Left kidney (tissue), 2 donors: Measurements from ENCODE around the gene UFM1. TPM values are rescaled to one million over a fixed set of nuclear protein-coding genes. Genes with fewer than 3 reads are reported as not detected.
"Not testable (repeated sequence)": the region's sequence is repeated elsewhere in the genome, so short reads cannot be mapped to it uniquely, and the experiment has no call there.

Source experiments
- DNase-seq: peaks from one replicate; pipeline ENCODE4 v3.0.0-alpha.2; 2013
- polyA plus RNA-seq: library from polyadenylated mRNA; unstranded; fragments of 120-200 nt; gene quantifications from one replicate; pipeline ENCODE4 v1.2.1, GENCODE V29; 2013; ENCODE audit not compliant: insufficient read length

The UFM1 gene
- polyA plus RNA-seq, 1 donor = 107 TPM

DNA sequence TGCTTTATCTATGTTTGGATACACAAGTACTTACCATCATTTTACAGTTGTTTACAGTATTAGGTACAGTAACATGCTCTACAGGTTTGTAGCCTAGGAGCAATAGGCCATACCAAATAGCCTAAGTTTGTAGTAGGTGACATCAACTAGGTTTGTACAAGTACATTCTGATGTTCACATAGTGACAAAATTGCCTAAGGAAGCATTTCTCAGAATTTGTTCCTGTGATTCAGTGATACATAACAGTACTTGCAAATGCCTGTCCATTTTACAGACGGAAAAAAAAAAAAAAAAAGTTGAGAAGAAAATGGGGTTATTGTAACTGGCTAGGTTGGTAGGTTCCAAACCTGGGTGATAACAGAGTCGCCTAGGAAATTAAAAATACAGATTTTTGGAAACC lies 13.6 kb downstream of the UFM1 start:
- no peak for DNase-seq

DNA sequence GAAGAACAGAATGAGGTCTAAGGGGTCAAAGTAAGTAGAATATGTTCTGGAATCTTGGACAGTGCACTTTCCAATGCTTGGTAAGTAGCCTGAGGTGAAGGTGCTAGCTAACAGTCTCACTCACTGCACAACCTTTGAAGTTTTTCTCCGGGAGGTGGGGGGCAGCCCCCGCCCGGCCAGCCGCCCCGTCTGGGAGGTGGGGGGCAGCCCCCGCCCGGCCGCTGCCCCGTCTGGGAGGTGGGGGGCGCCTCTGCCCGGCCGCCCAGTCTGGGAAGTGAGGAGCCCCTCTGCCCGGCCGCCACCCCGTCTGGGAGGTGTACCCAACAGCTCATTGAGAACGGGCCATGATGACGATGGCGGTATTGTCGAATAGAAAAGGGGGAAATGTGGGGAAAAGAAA lies 14.1 kb downstream of the UFM1 start:
- not testable (repeated sequence) for DNase-seq

DNA sequence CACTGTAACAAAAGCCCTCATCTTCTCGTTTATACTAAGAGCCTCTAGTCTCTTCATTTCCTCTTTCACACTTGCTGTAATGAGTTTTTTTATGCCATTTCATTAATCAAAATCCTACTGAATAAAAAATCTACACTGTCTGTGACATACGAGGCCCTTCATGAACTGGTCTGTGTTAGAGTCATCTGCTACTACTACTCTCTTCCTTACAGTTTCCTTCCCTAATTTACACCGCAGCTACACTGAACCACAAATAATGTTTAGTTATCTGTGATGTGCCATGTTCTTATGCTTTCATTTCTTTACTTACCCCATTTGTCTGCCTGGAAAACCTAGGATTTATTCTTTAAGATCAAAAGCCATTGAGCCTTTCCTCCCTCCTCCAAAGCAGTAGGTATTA lies 16.0 kb downstream of the UFM1 start:
- no peak for DNase-seq

DNA sequence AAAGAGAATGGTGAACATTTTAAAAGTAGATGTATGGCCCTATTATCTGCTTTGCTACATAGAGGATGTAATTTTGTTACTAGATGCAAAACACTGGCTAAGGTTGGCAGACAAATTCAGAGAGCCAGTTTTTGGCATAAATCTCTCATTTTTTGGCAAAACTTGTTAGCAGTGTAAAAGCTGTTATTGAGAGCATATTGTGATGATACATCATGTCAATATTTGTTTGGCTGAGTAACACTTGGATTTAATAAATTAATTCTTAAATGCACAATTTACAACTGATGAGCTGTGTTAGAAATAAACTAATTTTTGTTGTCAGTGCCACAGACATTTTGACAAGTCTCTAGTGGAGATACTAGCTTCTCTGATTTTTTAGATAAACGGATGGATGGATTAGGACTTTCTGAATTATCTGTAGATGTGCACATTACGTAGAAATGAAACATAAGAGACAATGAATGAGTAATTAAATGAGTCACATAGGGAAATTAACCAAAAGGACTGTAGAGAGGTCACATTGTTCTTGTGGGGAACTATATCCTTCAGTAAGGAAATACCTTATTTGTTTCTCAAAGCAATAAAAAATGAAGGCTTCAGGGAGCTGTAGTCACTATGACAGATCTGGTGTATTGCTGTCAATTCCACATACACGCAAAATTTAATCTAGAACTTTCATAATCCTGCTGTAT lies 17.4 kb downstream of the UFM1 start:
- DNase-seq = no peak

DNA sequence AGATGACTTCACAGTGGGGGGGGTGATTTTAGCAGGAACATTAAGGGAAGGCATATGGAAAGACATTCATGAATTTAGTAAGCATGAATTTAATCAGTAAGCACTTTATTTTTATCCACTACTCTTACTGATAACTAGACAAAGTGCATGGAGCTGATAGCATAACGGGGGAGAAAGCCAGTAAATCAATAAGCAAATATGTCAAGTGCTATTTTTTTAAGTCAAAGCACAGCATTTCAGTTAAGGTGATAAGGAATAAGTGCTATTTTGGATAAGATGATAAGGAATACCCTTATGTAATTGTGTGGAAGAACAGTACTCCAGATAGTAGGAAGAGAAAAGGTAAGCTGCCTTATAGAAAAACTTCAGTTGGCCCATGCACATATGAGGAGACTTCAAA lies 19.4 kb downstream of the UFM1 start:
- no peak for DNase-seq

DNA sequence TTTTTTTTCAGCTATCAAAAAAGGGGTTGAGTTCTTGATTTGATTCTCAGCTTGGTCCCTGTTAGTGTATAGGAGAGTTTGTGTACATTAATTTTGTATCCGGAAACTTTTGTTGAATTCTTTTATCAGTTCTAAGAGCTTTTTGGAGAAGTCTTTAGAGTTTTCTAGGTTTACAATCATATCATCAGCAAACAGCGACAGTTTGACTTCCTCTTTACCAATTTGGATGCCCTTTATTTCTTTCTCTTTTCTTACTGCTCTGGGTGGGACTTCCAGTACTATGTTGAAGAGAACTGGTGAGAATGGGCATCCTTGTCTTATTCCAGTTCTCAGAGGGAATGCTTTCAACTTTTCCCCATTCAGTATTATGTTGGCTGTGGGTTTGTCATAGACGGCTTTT lies 20.4 kb downstream of the UFM1 start:
- DNase-seq = not testable (repeated sequence)

DNA sequence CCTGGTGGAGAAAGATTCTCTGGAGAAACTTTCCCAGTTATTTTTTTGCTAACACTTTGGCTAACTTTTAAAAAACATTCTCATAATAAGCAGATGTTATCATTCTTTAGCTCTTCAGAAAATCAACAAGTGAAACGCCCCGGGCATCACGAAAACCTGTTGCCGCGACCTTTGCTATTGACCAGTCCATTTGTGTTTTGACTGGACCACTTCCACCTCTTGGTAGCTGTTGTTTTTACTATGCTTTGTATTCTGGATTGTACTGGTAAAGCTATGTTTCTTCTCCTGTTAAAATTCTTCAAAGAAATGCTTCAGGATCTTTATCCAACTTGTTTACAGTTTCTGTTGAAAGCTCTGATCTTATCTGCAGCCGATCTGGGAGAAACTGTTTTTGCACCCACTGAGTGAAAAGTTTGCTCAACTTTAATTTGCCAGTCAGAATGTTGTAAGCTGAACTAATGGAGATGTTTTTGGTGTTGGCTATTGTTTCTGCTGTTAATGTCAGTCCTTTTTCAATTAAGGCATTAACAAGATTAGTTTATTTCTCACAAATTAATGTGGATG lies 23.3 kb downstream of the UFM1 start:
- DNase-seq = no peak

DNA sequence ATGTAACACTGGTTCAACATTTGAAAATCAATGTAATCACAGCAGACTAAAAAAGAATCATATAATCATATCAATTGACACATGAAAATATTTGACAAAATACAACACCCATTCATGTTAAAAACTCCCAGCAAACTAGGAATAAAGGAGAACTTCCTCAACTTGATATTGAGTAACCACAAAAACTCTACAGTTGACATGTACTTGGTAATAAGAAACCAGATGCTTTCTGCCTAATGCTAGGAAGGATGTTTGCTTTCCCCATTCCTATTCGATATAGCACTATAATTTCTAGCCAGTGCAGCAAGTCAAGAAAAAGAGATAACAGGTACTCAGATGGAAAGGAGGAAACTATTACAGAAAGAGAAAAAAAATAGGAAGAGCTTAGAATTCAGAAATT lies 26.9 kb downstream of the UFM1 start:
- no peak for DNase-seq

DNA sequence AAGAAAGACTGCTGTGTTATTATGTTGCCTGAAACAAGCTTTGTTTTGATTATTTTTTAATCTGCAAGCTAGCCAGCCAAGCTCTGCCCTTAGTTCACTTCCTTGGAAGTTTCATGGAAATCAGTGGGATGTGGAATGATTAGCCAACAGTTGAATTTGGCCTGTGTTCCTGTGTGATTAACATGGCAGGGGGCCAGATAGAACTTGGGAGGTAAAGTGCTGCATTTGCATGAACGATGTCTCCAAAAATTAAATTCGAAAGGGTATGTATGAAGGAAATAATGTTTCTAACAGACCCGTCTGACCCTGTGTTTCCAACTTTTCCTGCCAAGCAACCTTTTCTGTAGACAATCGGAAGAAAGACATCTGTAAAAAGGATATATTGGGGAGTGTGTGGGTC lies 32.2 kb downstream of the UFM1 start:
- DNase-seq = no peak

DNA sequence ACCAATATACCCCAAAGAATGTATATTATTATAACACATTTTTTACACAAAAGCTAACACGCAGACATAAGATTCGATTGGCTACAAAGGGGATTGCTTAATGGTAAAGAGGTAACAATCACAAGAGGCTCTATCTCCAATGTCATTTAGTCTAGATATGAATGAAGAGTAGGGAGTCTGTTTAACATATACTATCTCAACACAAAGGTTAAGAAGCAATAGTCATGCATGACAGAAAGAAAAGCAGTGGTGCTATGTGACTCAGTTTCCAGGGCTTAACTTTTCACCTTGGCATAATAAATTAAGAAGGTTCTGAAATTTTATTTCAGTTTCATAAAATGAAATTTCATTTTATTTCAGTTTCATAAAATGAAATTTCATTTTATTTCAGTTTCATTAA lies 33.3 kb downstream of the UFM1 start:
- no peak for DNase-seq

DNA sequence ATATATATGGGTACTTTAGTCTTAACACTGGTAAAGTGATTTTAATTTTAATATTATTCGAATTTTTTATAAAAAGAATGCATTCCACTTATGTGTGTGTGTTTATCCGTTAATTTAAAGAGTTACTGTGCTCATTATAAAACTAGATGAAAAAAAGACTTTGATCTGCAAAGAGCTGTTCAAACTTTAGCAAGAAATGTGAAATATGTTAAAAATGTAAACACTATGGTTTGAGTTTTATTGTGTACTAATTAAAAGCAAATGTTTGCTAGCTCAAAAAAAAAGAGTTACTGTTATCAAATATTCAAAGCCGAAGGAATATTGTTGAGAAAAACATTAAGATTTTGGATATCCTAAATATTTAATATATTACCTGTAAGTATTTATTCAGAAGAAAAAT lies 34.5 kb downstream of the UFM1 start:
- DNase-seq = no peak

DNA sequence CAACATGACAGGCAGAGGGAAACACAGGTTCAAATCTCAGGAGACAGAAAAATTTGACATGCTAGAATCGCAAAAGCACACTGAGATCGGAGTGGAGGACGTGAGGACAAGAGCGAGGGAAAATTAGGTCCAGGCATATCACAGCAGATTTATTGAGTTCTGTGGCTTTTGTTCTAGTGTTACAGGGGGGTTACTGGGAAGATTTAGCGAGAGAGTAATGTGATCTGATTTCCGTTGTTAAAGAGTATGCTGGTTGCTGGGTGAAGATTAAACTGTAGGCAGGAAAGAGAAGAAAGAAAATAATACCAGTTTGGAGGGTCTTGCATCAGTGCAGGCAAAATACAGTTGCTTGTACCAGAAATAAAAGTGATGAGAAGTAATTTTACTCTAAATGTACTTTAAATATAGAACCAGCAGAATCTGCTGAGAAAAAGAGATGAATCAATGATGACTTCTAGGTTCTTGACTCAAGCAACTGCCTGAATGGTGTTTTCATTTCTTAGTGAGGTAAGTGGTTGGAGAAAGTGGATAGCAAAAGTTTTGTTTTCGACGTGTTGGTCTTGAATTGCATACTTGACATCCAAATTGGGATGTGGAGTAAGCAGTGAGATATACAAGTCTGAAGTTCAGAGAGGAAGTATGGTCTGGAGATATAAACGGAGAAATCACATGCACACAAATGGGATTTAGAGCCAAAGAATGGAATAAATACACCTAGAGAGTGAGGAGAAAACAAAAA lies 35.7 kb downstream of the UFM1 start:
- DNase-seq = peak; percentile 77

DNA sequence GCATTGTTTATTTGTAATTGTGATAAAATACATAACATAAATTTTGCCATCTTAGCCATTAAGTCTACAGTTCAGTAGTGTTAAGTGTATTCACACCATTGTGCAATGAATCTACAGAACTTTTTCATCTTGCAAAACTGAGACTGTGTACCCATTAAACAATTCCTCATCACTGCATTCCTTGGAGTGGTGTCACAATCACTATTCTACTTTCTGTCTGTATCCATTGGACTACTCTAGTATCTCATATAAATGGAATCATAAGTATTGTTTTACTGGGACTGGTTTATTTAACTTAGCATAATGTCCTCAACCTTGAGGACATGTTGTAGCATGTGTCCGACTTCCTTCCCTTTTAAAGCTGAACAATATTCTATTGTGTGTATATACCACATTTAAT lies 36.8 kb downstream of the UFM1 start:
- DNase-seq = no peak

DNA sequence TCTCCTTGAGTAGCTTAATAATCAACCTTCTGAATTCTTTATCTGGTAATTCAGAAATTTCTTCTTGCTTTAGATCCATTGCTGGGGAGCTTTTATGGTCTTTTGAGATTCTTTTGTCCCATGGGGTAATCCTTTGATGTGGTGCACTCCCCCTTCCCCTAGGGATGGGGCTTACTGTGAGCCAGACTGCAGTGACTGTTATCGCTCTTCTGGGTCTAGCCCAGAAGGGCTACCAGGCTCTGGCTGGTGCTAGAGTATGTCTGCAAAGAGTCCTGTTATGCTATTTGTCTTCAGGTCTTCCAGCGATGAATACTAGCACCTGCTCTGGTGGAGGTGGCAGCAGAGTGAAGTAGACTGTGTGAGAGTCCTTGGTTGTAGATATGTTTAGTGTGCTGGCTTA lies 41.7 kb downstream of the UFM1 start:
- DNase-seq = no peak

DNA sequence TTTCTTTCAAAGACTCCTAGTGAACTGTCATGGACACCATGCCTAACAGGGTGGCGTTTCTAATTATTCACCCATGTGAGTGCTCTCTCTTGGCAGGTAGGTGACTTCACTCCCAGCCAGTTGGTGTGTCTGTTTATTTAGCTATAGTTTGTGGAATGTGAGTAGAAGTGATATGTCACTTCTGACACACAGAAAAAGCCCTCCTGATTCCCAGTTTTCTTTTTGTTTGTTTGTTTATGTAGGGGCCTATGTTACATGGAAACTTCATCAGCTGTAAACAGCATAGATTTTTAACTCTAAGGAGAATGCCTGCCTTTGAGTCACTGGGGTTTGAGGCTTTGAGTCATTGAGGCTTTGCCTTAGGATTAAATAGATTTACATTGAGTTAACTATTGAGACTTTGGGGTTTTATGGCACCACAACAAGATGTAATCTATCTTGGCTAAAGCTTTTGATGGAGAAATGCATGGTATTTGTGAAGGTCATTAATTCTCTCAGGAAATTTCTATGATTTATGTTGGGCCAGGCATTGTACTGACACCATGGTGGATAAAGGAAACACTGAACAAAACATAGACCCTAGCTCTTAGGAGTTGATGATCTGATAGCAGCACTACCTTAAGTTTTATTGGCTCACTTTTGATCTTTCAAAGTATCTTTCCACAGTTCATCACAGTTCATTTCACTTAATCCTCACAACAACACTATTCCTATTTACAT lies 45.3 kb downstream of the UFM1 start:
- peak; percentile 57 for DNase-seq

DNA sequence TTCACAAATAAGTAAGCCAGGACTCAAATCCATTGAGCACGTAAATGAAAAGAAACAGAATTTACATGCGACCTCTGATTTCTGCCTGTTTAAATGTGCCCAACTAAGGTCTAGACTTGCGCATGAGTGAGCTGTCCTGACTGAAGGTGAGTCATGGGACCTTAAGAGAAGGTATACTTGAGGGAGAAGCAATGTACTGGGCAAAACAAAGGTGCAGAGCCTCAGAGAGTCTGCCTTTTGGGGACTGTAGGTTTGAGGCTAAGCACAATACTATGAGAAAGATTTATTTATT lies 45.8 kb downstream of the UFM1 start:
- DNase-seq = no peak

DNA sequence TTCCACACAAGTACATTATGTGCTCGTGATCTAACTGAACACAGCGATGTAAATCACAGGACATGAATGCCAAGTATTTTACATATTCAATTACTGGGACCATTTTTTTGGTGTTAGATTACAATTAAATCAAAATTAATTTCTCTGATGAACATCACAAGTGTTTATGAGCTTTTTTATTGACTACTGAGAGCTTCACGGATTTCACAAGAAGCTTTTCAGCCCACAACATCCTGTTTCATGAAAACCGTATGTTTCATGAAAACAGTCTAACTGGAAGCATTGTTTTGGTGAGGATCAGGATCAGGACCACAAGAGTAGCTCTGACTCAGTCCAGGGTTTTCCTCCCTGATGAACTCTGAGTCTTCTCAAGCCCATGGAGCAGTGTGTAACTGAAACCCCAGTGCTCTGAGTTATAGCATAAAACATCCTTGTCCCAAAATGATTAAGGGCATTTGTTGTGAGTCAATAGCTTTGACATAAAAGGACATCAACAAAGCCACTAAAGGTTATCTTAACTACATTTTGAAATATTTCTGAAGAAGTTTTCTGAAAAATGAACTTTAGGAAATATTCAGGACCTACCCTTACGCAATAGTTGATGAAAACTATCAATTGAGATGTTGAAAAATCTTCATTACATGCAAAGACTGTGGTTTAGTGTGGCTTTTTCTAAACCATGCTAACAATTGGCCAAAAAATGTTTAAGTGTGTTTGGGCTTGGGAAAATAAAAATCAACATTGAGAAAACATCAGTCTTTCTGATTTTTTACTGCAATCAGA lies 49.3 kb downstream of the UFM1 start:
- peak; percentile 55 for DNase-seq

DNA sequence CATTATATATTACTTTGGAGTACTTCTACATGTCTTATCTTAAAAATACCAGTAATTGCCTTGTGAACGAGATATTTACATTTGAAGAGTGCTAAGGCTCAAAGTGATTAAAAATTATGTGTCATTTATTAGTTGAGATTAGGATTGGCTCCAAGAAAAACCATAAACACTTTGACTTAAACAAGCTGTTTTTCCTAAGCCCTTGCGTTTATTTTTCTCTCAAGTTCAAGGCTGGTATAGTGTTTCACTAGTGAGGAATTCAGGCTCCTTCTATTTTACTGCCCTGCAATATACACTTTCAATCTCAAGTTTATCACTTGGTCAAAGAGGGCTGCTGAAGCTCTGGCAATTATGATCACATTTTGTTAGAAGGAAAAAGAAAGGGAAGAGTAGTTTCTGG lies 49.9 kb downstream of the UFM1 start:
- peak; percentile 55 for DNase-seq

DNA sequence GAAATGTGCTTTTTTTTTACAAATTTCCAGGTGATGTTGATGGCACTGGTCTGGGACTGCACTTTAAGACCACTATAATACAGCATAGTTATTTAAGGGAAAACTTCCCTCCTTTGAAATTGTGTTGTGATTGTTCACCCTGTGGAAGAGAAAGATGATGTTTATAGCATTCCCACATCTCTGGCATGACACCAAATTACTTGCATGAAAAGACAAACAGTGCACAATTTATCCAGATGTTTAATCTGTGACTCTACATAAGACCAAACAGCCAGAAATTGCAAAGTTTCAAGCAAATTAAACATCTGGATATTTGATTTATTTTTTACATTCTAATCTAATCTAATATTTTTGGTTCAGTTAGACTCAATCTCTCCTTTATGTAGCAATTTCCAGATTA lies 51.6 kb downstream of the UFM1 start:
- no peak for DNase-seq

DNA sequence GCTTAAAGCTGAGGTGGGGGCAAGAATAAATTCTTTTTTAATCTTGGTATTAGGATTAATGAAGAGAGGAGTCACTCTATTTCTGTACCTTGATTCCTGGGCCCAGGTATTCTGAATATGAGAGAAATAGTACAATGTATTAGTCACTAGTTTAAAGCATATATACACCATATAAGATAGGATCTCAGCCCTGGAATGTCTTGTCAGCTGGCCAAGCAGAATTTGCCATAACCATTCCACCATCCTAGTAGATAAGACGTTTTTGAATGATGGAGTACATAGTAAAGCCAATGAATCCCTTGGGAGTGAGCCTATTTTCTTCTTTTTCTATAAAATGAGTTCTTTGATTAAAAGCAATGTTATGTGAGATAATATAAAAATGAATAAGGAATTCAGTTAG lies 55.6 kb downstream of the UFM1 start:
- DNase-seq = no peak

DNA sequence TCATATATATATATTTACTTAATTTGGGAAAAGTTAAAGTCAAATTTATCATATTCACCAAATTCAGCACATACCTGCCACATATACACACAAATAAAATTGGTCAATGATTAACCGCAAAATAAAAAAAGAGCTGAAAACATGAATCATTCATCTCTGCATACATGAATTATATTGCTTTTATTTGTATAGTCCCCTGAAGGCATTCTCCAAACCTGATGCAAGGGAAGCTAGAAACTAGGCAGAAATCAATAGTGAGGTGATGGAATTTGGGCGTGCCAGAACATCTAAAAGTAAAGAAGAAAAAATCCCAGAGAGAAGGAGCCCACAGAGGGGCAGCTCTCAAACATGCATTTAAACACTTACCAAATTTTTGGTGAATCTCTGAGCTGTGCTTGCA lies 60.1 kb downstream of the UFM1 start:
- DNase-seq = no peak

DNA sequence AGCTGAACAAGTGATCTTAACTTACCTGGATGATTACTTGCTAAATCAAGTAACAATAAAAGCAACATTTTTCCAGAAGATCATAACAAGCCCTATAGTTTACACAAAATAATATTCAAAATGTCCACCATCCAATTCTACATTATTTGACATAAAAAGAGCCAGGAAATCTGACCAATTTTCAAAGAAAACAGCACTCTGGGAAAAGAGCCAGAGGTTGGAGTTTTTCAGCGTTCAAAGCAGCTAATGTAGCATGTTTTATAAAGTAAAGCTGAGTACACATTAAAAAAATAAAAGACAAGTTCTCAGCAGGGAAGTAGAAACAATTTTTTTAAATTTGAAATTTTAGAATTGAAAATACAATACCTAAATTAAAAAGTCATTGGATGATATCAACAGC lies 62.6 kb downstream of the UFM1 start:
- no peak for DNase-seq
